ENCODE results near the gene USP17L30. TPM values are rescaled to one million over a fixed set of nuclear protein-coding genes. Genes with fewer than 3 reads are reported as not detected.
"Not testable (repeated sequence)": the region's sequence is repeated elsewhere in the genome, so short reads cannot be mapped to it uniquely, and the experiment has no call there.

Gene USP17L30
- polyA plus RNA-seq, result not detected

- H3K4me1 Mint-ChIP-seq, H3K27ac Mint-ChIP-seq, H3K4me3 Mint-ChIP-seq, H3K36me3 Mint-ChIP-seq, H3K9me3 Mint-ChIP-seq, H3K27me3 Mint-ChIP-seq: not testable (repeated sequence)
These were observed at the start of gene USP17L30 for GRCh38 chr4:9362829-9363228. TSS of gene USP17L30 (plus strand) at chr4:9363129. CDS start at chr4:9363129, 0 bp downstream.

GRCh38 chr4:9324191-9324590 lies 38.7 kb upstream of the USP17L30 start:
- not testable (repeated sequence) for H3K9me3 Mint-ChIP-seq, H3K27ac Mint-ChIP-seq, H3K36me3 Mint-ChIP-seq, H3K27me3 Mint-ChIP-seq, H3K4me3 Mint-ChIP-seq, H3K4me1 Mint-ChIP-seq

- not testable (repeated sequence) for H3K4me3 Mint-ChIP-seq, H3K27ac Mint-ChIP-seq, H3K9me3 Mint-ChIP-seq, H3K4me1 Mint-ChIP-seq, H3K27me3 Mint-ChIP-seq, H3K36me3 Mint-ChIP-seq
These were observed 38.1 kb upstream of the USP17L30 start, which contains the start of gene USP17L24 for GRCh38 chr4:9324865-9325264. TSS of gene USP17L24 (plus strand) at chr4:9325165. CDS start at chr4:9325165, 0 bp downstream.

- not testable (repeated sequence) for H3K27ac Mint-ChIP-seq, H3K9me3 Mint-ChIP-seq, H3K27me3 Mint-ChIP-seq, H3K4me1 Mint-ChIP-seq, H3K36me3 Mint-ChIP-seq, H3K4me3 Mint-ChIP-seq
These were observed 33.3 kb upstream of the USP17L30 start, which contains the start of gene USP17L25 for GRCh38 chr4:9329611-9330010. TSS of gene USP17L25 (plus strand) at chr4:9329911. CDS start at chr4:9329911, 0 bp downstream.

GRCh38 chr4:9334358-9334757 lies 28.6 kb upstream of the USP17L30 start, which contains the start of gene USP17L26:
TSS of gene USP17L26 (plus strand) at chr4:9334658. CDS start at chr4:9334658, 0 bp downstream.
- not testable (repeated sequence) for H3K27me3 Mint-ChIP-seq, H3K36me3 Mint-ChIP-seq, H3K4me3 Mint-ChIP-seq, H3K27ac Mint-ChIP-seq, H3K9me3 Mint-ChIP-seq, H3K4me1 Mint-ChIP-seq

GRCh38 chr4:9339103-9339502 lies 23.8 kb upstream of the USP17L30 start, which contains the start of gene USP17L5:
TSS of gene USP17L5 (plus strand) at chr4:9339403. CDS start at chr4:9339403, 0 bp downstream.
- H3K27ac Mint-ChIP-seq, H3K4me3 Mint-ChIP-seq, H3K36me3 Mint-ChIP-seq, H3K4me1 Mint-ChIP-seq, H3K9me3 Mint-ChIP-seq, H3K27me3 Mint-ChIP-seq: not testable (repeated sequence)

- not testable (repeated sequence) for H3K27me3 Mint-ChIP-seq, H3K9me3 Mint-ChIP-seq, H3K4me3 Mint-ChIP-seq, H3K36me3 Mint-ChIP-seq, H3K4me1 Mint-ChIP-seq, H3K27ac Mint-ChIP-seq
These were observed 19.1 kb upstream of the USP17L30 start, which contains the start of gene USP17L27 for GRCh38 chr4:9343848-9344247. TSS of gene USP17L27 (plus strand) at chr4:9344148. CDS start at chr4:9344148, 0 bp downstream.

GRCh38 chr4:9348593-9348992 lies 14.3 kb upstream of the USP17L30 start, which contains the start of gene USP17L28:
TSS of gene USP17L28 (plus strand) at chr4:9348893. CDS start at chr4:9348893, 0 bp downstream.
- not testable (repeated sequence) for H3K9me3 Mint-ChIP-seq, H3K27me3 Mint-ChIP-seq, H3K36me3 Mint-ChIP-seq, H3K4me1 Mint-ChIP-seq, H3K4me3 Mint-ChIP-seq, H3K27ac Mint-ChIP-seq

GRCh38 chr4:9350866-9351265 lies 12.1 kb upstream of the USP17L30 start:
- not testable (repeated sequence) for H3K27ac Mint-ChIP-seq

GRCh38 chr4:9353338-9353737 lies 9.6 kb upstream of the USP17L30 start, which contains the start of gene USP17L29:
TSS of gene USP17L29 (plus strand) at chr4:9353638. CDS start at chr4:9353638, 0 bp downstream.
- not testable (repeated sequence) for H3K27me3 Mint-ChIP-seq, H3K36me3 Mint-ChIP-seq, H3K4me3 Mint-ChIP-seq, H3K9me3 Mint-ChIP-seq, H3K4me1 Mint-ChIP-seq, H3K27ac Mint-ChIP-seq

More at GRCh38 chr4:9350866-9351265, 12.1 kb upstream of the USP17L30 start:
- not testable (repeated sequence) for H3K4me1 Mint-ChIP-seq, H3K4me3 Mint-ChIP-seq, H3K9me3 Mint-ChIP-seq, H3K36me3 Mint-ChIP-seq, H3K27me3 Mint-ChIP-seq

- not testable (repeated sequence) for H3K36me3 Mint-ChIP-seq, H3K27ac Mint-ChIP-seq, H3K27me3 Mint-ChIP-seq, H3K4me1 Mint-ChIP-seq, H3K4me3 Mint-ChIP-seq, H3K9me3 Mint-ChIP-seq
These were observed 17.0 kb downstream of the USP17L30 start for GRCh38 chr4:9379881-9380280.

- H3K27ac Mint-ChIP-seq, H3K4me3 Mint-ChIP-seq, H3K9me3 Mint-ChIP-seq, H3K4me1 Mint-ChIP-seq, H3K27me3 Mint-ChIP-seq, H3K36me3 Mint-ChIP-seq: not testable (repeated sequence)
These were observed 18.1 kb downstream of the USP17L30 start for GRCh38 chr4:9381012-9381534.

GRCh38 chr4:9384126-9384525 lies 21.2 kb downstream of the USP17L30 start:
- Mint-ChIP-seq H3K9me3 (no peaks in the 10 kb centered on the region), H3K36me3 (no peaks in the 10 kb centered on the region), H3K27me3 (peaks cover 2% of the 10 kb centered on the region), H3K4me1 (no peaks in the 10 kb centered on the region), H3K27ac (no peak overlapping the region), H3K4me3 (no peak overlapping the region)

- not testable (repeated sequence) for H3K9me3 Mint-ChIP-seq, H3K4me3 Mint-ChIP-seq, H3K36me3 Mint-ChIP-seq, H3K4me1 Mint-ChIP-seq, H3K27ac Mint-ChIP-seq, H3K27me3 Mint-ChIP-seq
These were observed 26.1 kb downstream of the USP17L30 start for GRCh38 chr4:9389001-9389400.

GRCh38 chr4:9405774-9406173 lies 42.8 kb downstream of the USP17L30 start:
- H3K36me3 Mint-ChIP-seq, H3K4me1 Mint-ChIP-seq, H3K27ac Mint-ChIP-seq, H3K27me3 Mint-ChIP-seq, H3K4me3 Mint-ChIP-seq, H3K9me3 Mint-ChIP-seq: not testable (repeated sequence)

GRCh38 chr4:9406491-9406890 lies 43.6 kb downstream of the USP17L30 start:
- H3K9me3 Mint-ChIP-seq, H3K27ac Mint-ChIP-seq, H3K4me3 Mint-ChIP-seq, H3K4me1 Mint-ChIP-seq, H3K27me3 Mint-ChIP-seq, H3K36me3 Mint-ChIP-seq: not testable (repeated sequence)
